MCF 10A (cell line): ENCODE data around the gene SAMHD1. TPM values are rescaled to one million over a fixed set of nuclear protein-coding genes. Genes with fewer than 3 reads are reported as not detected.
"Not testable (repeated sequence)": the region's sequence is repeated elsewhere in the genome, so short reads cannot be mapped to it uniquely, and the experiment has no call there.

Source experiments
- BruUV-seq: library from RNA; stranded (reverse); fragments of 400-500 nt; replicated peaks from 2 replicates; lab custom pipeline; 2021; lab: Mats Ljungman, UMichigan
- CTCF ChIA-PET: fragments of 300-600 bp; sonication (Branson Sonifier 250); formaldehyde crosslinking; extraction: SDS; loops from one replicate; lab custom pipeline; 2021; ENCODE audit warnings: antibody characterized with exemption, inconsistent platforms; lab: Yijun Ruan, JAX
- POLR2A ChIA-PET: fragments of 300-600, 350-650 bp; sonication (Branson Sonifier 250); formaldehyde crosslinking; extraction: SDS; loops from one replicate; lab custom pipeline; 2020; ENCODE audit warnings: antibody characterized with exemption, inconsistent platforms; lab: Yijun Ruan, JAX
- DNase-seq: peaks from one replicate; pipeline ENCODE4 v3.0.0-alpha.2; 2018; ENCODE audit not compliant: unreplicated experiment
- H3K27ac Mint-ChIP-seq: one replicate; pipeline ENCODE4 v1.8.0; 2022; ENCODE audit warnings: mild to moderate bottlenecking, low read depth, mixed read lengths; ENCODE audit not compliant: unreplicated experiment
- H3K27me3 Mint-ChIP-seq: one replicate; pipeline ENCODE4 v1.8.0; 2022; ENCODE audit warnings: mixed read lengths; ENCODE audit not compliant: insufficient read depth, unreplicated experiment
- H3K36me3 Mint-ChIP-seq: one replicate; pipeline ENCODE4 v1.8.0; 2022; ENCODE audit warnings: mild to moderate bottlenecking, moderate library complexity, mixed read lengths; ENCODE audit not compliant: insufficient read depth, unreplicated experiment
- H3K4me1 Mint-ChIP-seq: one replicate; pipeline ENCODE4 v1.8.0; 2022; ENCODE audit warnings: mixed read lengths; ENCODE audit not compliant: insufficient read depth, unreplicated experiment
- H3K4me3 Mint-ChIP-seq: one replicate; pipeline ENCODE4 v1.8.0; 2022; ENCODE audit warnings: mild to moderate bottlenecking, moderate library complexity, mixed read lengths; ENCODE audit not compliant: unreplicated experiment
- H3K9me3 Mint-ChIP-seq: one replicate; pipeline ENCODE4 v1.8.0; 2022; ENCODE audit warnings: mixed read lengths; ENCODE audit not compliant: unreplicated experiment
- CTCF ChIP-seq: fragments of 200-600 bp; IDR thresholded peaks from one replicate; pipeline ENCODE4 v1.8.0; 2022; ENCODE audit warnings: antibody characterized with exemption, mild to moderate bottlenecking; ENCODE audit not compliant: unreplicated experiment
- intact Hi-C: fragments of 100-400 bp; cut with micrococcal nuclease; formaldehyde crosslinking; loops from 2 replicates; pipeline ENCODE4 v1.14.1; 2022
- total RNA-seq: library from RNA; stranded (reverse); gene quantifications from 2 replicates; pipeline ENCODE4 v1.2.3, GENCODE V29; 2022

SAMHD1 gene
- total RNA-seq, 1 experiment from 2014 or later = 2.6 TPM

GRCh38 chr20:36936341-36936740 is 15.2 kb downstream of the SAMHD1 start:
- Mint-ChIP-seq H3K4me3 (no peak overlapping the region), H3K27ac (no peak overlapping the region), H3K27me3 (no peaks in the 10 kb centered on the region), H3K9me3 (no peaks in the 10 kb centered on the region), H3K36me3 (no peaks in the 10 kb centered on the region), H3K4me1 (no peaks in the 10 kb centered on the region)
- no TSS peak for BruUV-seq
- ChIA-PET CTCF (interaction anchor here (0.6 to 1.5 kb wide), 2 partner anchors 17 to 173 kb away, joined by 3 to 4 read pairs; no protein-coding TSS in a partner anchor), POLR2A (interaction anchor here (0.6 to 0.9 kb wide), 2 partner anchors 11 to 108 kb away, joined by 3 to 4 read pairs; no protein-coding TSS in a partner anchor)
- intact Hi-C loops = no loop called here
- no peak for DNase-seq
- no peak for TF ChIP-seq CTCF

GRCh38 chr20:36933571-36933970 is 17.9 kb downstream of the SAMHD1 start:
- DNase-seq, H3K9me3 Mint-ChIP-seq, H3K4me1 Mint-ChIP-seq, CTCF ChIA-PET, H3K27me3 Mint-ChIP-seq, H3K36me3 Mint-ChIP-seq, intact Hi-C loops, H3K27ac Mint-ChIP-seq, BruUV-seq, H3K4me3 Mint-ChIP-seq: not testable (repeated sequence)
- POLR2A ChIA-PET = interaction anchor here (0.6 kb wide), 2 partner anchors 21 to 1344 kb away, joined by 3 read pairs; no protein-coding TSS in a partner anchor

- Mint-ChIP-seq H3K36me3 (peaks cover 8% of the 10 kb centered on the region), H3K4me1 (no peaks in the 10 kb centered on the region), H3K4me3 (no peak overlapping the region), H3K9me3 (no peaks in the 10 kb centered on the region), H3K27ac (no peak overlapping the region), H3K27me3 (no peaks in the 10 kb centered on the region)
- ChIA-PET CTCF (no interaction called here), POLR2A (interaction anchor here (0.6 kb wide), 1 partner anchor 20 kb away, joined by 3 read pairs; no protein-coding TSS in a partner anchor)
- intact Hi-C loops = no loop called here
- no peak for TF ChIP-seq CTCF
- no peak for DNase-seq
- no TSS peak for BruUV-seq
These were observed 18.8 kb downstream of the SAMHD1 start for GRCh38 chr20:36932476-36933426.

GRCh38 chr20:36932067-36932466 is 19.4 kb downstream of the SAMHD1 start:
- BruUV-seq, H3K27me3 Mint-ChIP-seq, H3K36me3 Mint-ChIP-seq, H3K27ac Mint-ChIP-seq, POLR2A ChIA-PET, H3K4me1 Mint-ChIP-seq, H3K9me3 Mint-ChIP-seq, DNase-seq, intact Hi-C loops, CTCF ChIA-PET, H3K4me3 Mint-ChIP-seq: not testable (repeated sequence)

- Mint-ChIP-seq H3K27ac (no peak overlapping the region), H3K4me3 (no peak overlapping the region), H3K4me1 (no peaks in the 10 kb centered on the region), H3K27me3 (no peaks in the 10 kb centered on the region), H3K9me3 (no peaks in the 10 kb centered on the region), H3K36me3 (peaks cover 8% of the 10 kb centered on the region)
- ChIA-PET POLR2A (no interaction called here), CTCF (no interaction called here)
- intact Hi-C loops = no loop called here
- no peak for TF ChIP-seq CTCF
- DNase-seq = no peak
- no TSS peak for BruUV-seq
These were observed 21.8 kb downstream of the SAMHD1 start for GRCh38 chr20:36929691-36930090.
